ENCODE results near the gene RPL22L1.

The RPL22L1 gene

DNA sequence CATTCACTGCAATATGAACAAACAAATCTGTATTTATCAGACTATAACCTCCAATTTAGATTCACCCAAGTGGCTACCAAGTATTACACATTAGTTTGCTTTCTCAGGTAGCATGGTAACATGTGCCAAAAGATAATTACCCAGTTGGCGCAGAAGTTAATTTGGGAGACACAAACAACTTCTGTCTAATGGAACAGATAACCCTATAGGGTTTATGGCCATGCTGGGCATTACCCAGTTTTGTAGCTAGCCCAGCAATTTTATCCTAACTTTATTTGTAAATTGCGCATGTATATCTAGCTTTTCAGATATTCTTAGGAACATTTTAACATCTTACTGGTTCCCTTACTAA, 780 bp downstream of the RPL22L1 start:
- Histone ChIP-seq H3K36me3 (ENCODE audit: control insufficient read depth in 2 of 2, insufficient read depth in 1 of 2, low read length in 2 of 2) (peaks cover 0 to 43% of the 10 kb centered on the region in 2 experiments; a peak in 2 of 3 replicates), H3K4me1 (ENCODE audit: control insufficient read depth, insufficient read depth, low read length) (no peaks in the 10 kb centered on the region), H3K4me3 (ENCODE audit: low read depth, low read length) (peak overlapping the region; percentile 92), H3K27ac (ENCODE audit: extremely low read depth, low read depth, low read length) (peak overlapping the region; percentile 85; the same call in 1 of the 2 replicates), H3K9me3 (ENCODE audit: control insufficient read depth, insufficient read depth, low read depth, low read length) (no peaks in the 10 kb centered on the region)
- no peak for TF ChIP-seq ZNF114 (tag by site-specific recombination; IDR thresholded peaks at IDR 0.05)
- TF ChIP-seq ZSCAN30 (tag by site-specific recombination; IDR thresholded peaks at IDR 0.05): 0 out of 2 replicates have a peak, but pooled peaks have one; percentile 40
- CTCF ChIA-PET: interaction anchor here (0.5 kb wide), 1 partner anchor 636 kb away, joined by 4 read pairs; no protein-coding TSS in a partner anchor
- POLR2A ChIA-PET: interaction anchor here (0.6 to 1.3 kb wide), 7 partner anchors 19 to 244 kb away, joined by 3 to 8 read pairs (median 3); partner anchors contain the start of gene EIF5A2

DNA sequence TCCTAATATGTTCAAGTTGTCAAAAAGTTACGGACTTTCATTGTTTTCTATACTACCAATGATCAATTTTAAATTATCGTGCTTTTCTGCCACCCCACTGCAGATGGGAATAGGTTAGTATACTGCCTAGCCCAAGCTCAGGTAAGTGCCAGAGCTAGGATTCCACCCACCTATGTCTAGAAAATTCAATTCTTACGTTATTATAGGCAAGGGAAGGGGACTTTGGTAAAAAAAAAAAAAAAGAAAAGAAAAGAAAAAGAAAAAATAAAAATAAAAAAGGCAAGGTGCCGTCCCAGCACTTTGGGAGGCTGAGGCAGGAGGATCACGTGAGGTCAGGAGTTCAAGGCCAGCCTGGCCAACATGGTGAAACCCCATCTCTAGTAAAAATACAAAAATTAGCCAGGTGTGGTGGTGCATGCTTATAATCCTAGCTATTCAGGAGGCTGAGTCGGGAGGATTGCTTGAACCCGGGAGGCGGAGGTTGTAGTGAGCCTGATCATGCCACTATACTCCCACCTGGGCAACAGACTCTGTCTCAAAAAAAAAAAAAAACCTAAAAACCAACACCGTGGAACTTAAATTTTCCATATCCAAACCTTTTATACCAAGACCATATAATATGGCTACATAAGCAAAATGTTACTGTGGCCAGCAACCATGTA, 1.3 kb downstream of the RPL22L1 start:
- H3K4me3 ChIP-seq (ENCODE audit: low read depth, low read length): peak overlapping the region; percentile 92
- H3K4me1 ChIP-seq (ENCODE audit: control insufficient read depth, insufficient read depth, low read length): no peaks in the 10 kb centered on the region
- H3K36me3 ChIP-seq (ENCODE audit: control insufficient read depth in 2 of 2, insufficient read depth in 1 of 2, low read length in 2 of 2): peaks cover 0 to 43% of the 10 kb centered on the region in 2 experiments; a peak in 2 of 3 replicates
- no peaks in the 10 kb centered on the region for H3K9me3 ChIP-seq (ENCODE audit: control insufficient read depth, insufficient read depth, low read depth, low read length)
- TF ChIP-seq SALL2 (tag by site-specific recombination; IDR thresholded peaks at IDR 0.05; ENCODE audit: borderline replicate concordance): no peak
- TF ChIP-seq, protein P1, sequence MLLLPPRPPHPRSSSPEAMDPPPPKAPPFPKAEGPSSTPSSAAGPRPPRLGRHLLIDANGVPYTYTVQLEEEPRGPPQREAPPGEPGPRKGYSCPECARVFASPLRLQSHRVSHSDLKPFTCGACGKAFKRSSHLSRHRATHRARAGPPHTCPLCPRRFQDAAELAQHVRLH (tag by site-specific recombination; IDR thresholded peaks at IDR 0.05): no peak
- no peak for TF ChIP-seq GFI1B (tag by site-specific recombination; IDR thresholded peaks at IDR 0.05)
- no peak for TF ChIP-seq WT1 (tag by site-specific recombination; IDR thresholded peaks at IDR 0.05)
- no peak for TF ChIP-seq RBAK (tag by site-specific recombination; IDR thresholded peaks at IDR 0.05)
- no peak for TF ChIP-seq ZNF610 (tag by site-specific recombination; IDR thresholded peaks at IDR 0.05; ENCODE audit: borderline replicate concordance)
- TF ChIP-seq ZNF112 (tag by site-specific recombination; IDR thresholded peaks at IDR 0.05): no peak
- TF ChIP-seq ZNF311 (tag by site-specific recombination; IDR thresholded peaks at IDR 0.05; ENCODE audit: borderline replicate concordance): no peak
- no peak for TF ChIP-seq ZNF585B (tag by site-specific recombination; IDR thresholded peaks at IDR 0.05)
- no peak for TF ChIP-seq ZNF391 (tag by site-specific recombination; IDR thresholded peaks at IDR 0.05; ENCODE audit: borderline replicate concordance, low read depth)
- TF ChIP-seq ZIC2 (tag by site-specific recombination; IDR thresholded peaks at IDR 0.05): no peak
- TF ChIP-seq, protein P2, sequence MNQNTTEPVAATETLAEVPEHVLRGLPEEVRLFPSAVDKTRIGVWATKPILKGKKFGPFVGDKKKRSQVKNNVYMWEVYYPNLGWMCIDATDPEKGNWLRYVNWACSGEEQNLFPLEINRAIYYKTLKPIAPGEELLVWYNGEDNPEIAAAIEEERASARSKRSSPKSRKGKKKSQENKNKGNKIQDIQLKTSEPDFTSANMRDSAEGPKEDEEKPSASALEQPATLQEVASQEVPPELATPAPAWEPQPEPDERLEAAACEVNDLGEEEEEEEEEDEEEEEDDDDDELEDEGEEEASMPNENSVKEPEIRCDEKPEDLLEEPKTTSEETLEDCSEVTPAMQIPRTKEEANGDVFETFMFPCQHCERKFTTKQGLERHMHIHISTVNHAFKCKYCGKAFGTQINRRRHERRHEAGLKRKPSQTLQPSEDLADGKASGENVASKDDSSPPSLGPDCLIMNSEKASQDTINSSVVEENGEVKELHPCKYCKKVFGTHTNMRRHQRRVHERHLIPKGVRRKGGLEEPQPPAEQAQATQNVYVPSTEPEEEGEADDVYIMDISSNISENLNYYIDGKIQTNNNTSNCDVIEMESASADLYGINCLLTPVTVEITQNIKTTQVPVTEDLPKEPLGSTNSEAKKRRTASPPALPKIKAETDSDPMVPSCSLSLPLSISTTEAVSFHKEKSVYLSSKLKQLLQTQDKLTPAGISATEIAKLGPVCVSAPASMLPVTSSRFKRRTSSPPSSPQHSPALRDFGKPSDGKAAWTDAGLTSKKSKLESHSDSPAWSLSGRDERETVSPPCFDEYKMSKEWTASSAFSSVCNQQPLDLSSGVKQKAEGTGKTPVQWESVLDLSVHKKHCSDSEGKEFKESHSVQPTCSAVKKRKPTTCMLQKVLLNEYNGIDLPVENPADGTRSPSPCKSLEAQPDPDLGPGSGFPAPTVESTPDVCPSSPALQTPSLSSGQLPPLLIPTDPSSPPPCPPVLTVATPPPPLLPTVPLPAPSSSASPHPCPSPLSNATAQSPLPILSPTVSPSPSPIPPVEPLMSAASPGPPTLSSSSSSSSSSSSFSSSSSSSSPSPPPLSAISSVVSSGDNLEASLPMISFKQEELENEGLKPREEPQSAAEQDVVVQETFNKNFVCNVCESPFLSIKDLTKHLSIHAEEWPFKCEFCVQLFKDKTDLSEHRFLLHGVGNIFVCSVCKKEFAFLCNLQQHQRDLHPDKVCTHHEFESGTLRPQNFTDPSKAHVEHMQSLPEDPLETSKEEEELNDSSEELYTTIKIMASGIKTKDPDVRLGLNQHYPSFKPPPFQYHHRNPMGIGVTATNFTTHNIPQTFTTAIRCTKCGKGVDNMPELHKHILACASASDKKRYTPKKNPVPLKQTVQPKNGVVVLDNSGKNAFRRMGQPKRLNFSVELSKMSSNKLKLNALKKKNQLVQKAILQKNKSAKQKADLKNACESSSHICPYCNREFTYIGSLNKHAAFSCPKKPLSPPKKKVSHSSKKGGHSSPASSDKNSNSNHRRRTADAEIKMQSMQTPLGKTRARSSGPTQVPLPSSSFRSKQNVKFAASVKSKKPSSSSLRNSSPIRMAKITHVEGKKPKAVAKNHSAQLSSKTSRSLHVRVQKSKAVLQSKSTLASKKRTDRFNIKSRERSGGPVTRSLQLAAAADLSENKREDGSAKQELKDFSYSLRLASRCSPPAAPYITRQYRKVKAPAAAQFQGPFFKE (tag by site-specific recombination; IDR thresholded peaks at IDR 0.05; ENCODE audit: borderline replicate concordance): no peak
- TF ChIP-seq ZNF830 (tag by site-specific recombination; IDR thresholded peaks at IDR 0.05; ENCODE audit: low read depth): no peak
- TF ChIP-seq ZNF155 (tag by site-specific recombination; IDR thresholded peaks at IDR 0.05): no peak
- no peak for TF ChIP-seq ZNF366 (tag by site-specific recombination; conservative IDR thresholded peaks at IDR 0.05)
- POLR2A ChIA-PET: interaction anchor here (0.6 to 1.0 kb wide), 3 partner anchors 17 to 40 kb away, joined by 3 to 5 read pairs (median 4); partner anchors contain the start of gene EIF5A2
- H3K27ac ChIP-seq (ENCODE audit: extremely low read depth, low read depth, low read length): no peak overlapping the region
- CTCF ChIA-PET: no interaction called here
